HG03139 (cell line): ENCODE results near the gene STT3A.

ENCODE experiments used
- ATAC-seq: cut with Tn5 transposase; IDR thresholded peaks from one replicate; pipeline ENCODE4 v1.9.1; 2021; ENCODE audit not compliant: unreplicated experiment

The STT3A gene

GRCh38 chr11:125587480-125587879 is 5.2 kb upstream of the STT3A start:
- no peak for ATAC-seq

GRCh38 chr11:125588505-125588904 is 4.1 kb upstream of the STT3A start:
- no peak for ATAC-seq

GRCh38 chr11:125591649-125592304 is 875 bp upstream of the STT3A start:
- peak; percentile 8 for ATAC-seq

- ATAC-seq = no peak
Observed at GRCh38 chr11:125593114-125593820, 615 bp downstream of the STT3A start.

- ATAC-seq = no peak
Observed at GRCh38 chr11:125594958-125595357, 2.3 kb downstream of the STT3A start.

GRCh38 chr11:125600663-125601062 is 8.0 kb downstream of the STT3A start:
- ATAC-seq = no peak

GRCh38 chr11:125603207-125603606 is 10.6 kb downstream of the STT3A start:
- ATAC-seq = no peak

- no peak for ATAC-seq
Observed at GRCh38 chr11:125605417-125605816, 12.8 kb downstream of the STT3A start.

GRCh38 chr11:125609545-125609944 is 16.9 kb downstream of the STT3A start:
- ATAC-seq = no peak

GRCh38 chr11:125618383-125618782 is 25.7 kb downstream of the STT3A start:
- ATAC-seq = no peak

- ATAC-seq = no peak
Observed at GRCh38 chr11:125621995-125622394, 29.3 kb downstream of the STT3A start.

- ATAC-seq = no peak
Observed at GRCh38 chr11:125623064-125623463, 30.4 kb downstream of the STT3A start.

- no peak for ATAC-seq
Observed at GRCh38 chr11:125624756-125625213, 32.1 kb downstream of the STT3A start, which contains the start of gene CHEK1. Gene CHEK1 (plus strand): TSS chr11:125625163. CDS start chr11:125626769, 1,606 bp downstream.

GRCh38 chr11:125625225-125625629 is 32.6 kb downstream of the STT3A start:
- no peak for ATAC-seq

GRCh38 chr11:125625630-125626287 is 33.1 kb downstream of the STT3A start:
- ATAC-seq = peak; percentile 88

- ATAC-seq = peak; percentile 28
Observed at GRCh38 chr11:125626288-125626950, 33.8 kb downstream of the STT3A start.

- ATAC-seq = no peak
Observed at GRCh38 chr11:125627236-125627910, 34.7 kb downstream of the STT3A start.

GRCh38 chr11:125637840-125638239 is 45.2 kb downstream of the STT3A start:
- no peak for ATAC-seq

- ATAC-seq = no peak
Observed at GRCh38 chr11:125638315-125638714, 45.7 kb downstream of the STT3A start.

- no peak for ATAC-seq
Observed at GRCh38 chr11:125645871-125646270, 53.2 kb downstream of the STT3A start.
